HG03064 (cell line): Measurements from ENCODE around the gene LAGE3.

Experiments
- ATAC-seq: cut with Tn5 transposase; IDR thresholded peaks from one replicate; pipeline ENCODE4 v1.9.1; 2021; ENCODE audit warnings: low read depth; ENCODE audit not compliant: unreplicated experiment

The LAGE3 gene

GRCh38 chrX:154481911-154482601, 3.0 kb upstream of the LAGE3 start:
- no peak for ATAC-seq

- no peak for ATAC-seq
Observed at GRCh38 chrX:154481195-154481594, 2.1 kb upstream of the LAGE3 start.

GRCh38 chrX:154477891-154478477, 1.1 kb downstream of the LAGE3 start:
- ATAC-seq = no peak

- no peak for ATAC-seq
Observed at GRCh38 chrX:154476821-154477220, 2.3 kb downstream of the LAGE3 start.

GRCh38 chrX:154473683-154474082, 5.4 kb downstream of the LAGE3 start:
- ATAC-seq = no peak

GRCh38 chrX:154472685-154473632, 6.1 kb downstream of the LAGE3 start:
- ATAC-seq = no peak

- no peak for ATAC-seq
Observed at GRCh38 chrX:154471839-154472684, 7.0 kb downstream of the LAGE3 start.

- no peak for ATAC-seq
Observed at GRCh38 chrX:154470914-154471568, 8.0 kb downstream of the LAGE3 start.

GRCh38 chrX:154470434-154470833, 8.6 kb downstream of the LAGE3 start:
- no peak for ATAC-seq

GRCh38 chrX:154469880-154470279, 9.2 kb downstream of the LAGE3 start:
- no peak for ATAC-seq

GRCh38 chrX:154469114-154469513, 10.0 kb downstream of the LAGE3 start:
- no peak for ATAC-seq

GRCh38 chrX:154468217-154468616, 10.9 kb downstream of the LAGE3 start:
- ATAC-seq = no peak

- ATAC-seq = no peak
Observed at GRCh38 chrX:154467556-154467955, 11.5 kb downstream of the LAGE3 start.

GRCh38 chrX:154466907-154467306, 12.2 kb downstream of the LAGE3 start:
- no peak for ATAC-seq

- no peak for ATAC-seq
Observed at GRCh38 chrX:154466036-154466435, 13.0 kb downstream of the LAGE3 start.

- ATAC-seq = no peak
Observed at GRCh38 chrX:154465601-154466000, 13.5 kb downstream of the LAGE3 start.

GRCh38 chrX:154464806-154465365, 14.2 kb downstream of the LAGE3 start:
- no peak for ATAC-seq

- ATAC-seq = no peak
Observed at GRCh38 chrX:154463611-154464220, 15.4 kb downstream of the LAGE3 start.

GRCh38 chrX:154462396-154462795, 16.7 kb downstream of the LAGE3 start:
- ATAC-seq = no peak
